H1 (cell line): ENCODE measurements around the gene CWF19L1. TPM values are rescaled to one million over a fixed set of nuclear protein-coding genes. Genes with fewer than 3 reads are reported as not detected.

ENCODE experiments used
- CBX5 ChIP-seq: fragments of 300-800, 300-1000 bp; sonication (generic); IDR thresholded peaks from 2 replicates; pipeline ENCODE4 v1.7.1; 2016; ENCODE audit warnings: antibody characterized with exemption, low read length, low read depth
- CBX8 ChIP-seq: fragments of 300-800, 300-1000 bp; sonication (generic); IDR thresholded peaks from 2 replicates; pipeline ENCODE4 v1.7.1; 2016; ENCODE audit warnings: low read depth, low read length, borderline replicate concordance
- CEBPB ChIP-seq: IDR thresholded peaks from 2 replicates; pipeline ENCODE4 v1.6.1; 2012; ENCODE audit warnings: low read depth, low read length
- CREB1 ChIP-seq: IDR thresholded peaks from 2 replicates; pipeline ENCODE4 v1.6.1; 2012; ENCODE audit warnings: inconsistent platforms
- NANOG ChIP-seq: IDR thresholded peaks from 2 replicates; pipeline ENCODE4 v1.6.1; 2011; ENCODE audit warnings: low read length, low read depth, mild to moderate bottlenecking, inconsistent platforms; ENCODE audit not compliant: insufficient read depth, poor library complexity, severe bottlenecking
- RNF2 ChIP-seq: fragments of 200-900, 300-1000 bp; sonication (generic); IDR thresholded peaks from 2 replicates; pipeline ENCODE4 v1.7.1; 2016; ENCODE audit warnings: borderline replicate concordance, low read depth, mild to moderate bottlenecking, antibody characterized with exemption, low read length; ENCODE audit not compliant: poor library complexity, severe bottlenecking; ENCODE audit errors: missing control alignments
- polyA plus RNA-seq, 7 experiments: library from polyadenylated mRNA; depleted of rRNA in 3 of 7; stranded (reverse) in 5 of 7; unstranded in 2 of 7; fragments of >200 nt in 5 of 7; fragments of 200-250 nt in 2 of 7; gene quantifications; 1 replicate in 5 of 7; 2 replicates in 1 of 7; 4 replicates in 1 of 7; pipeline versions ENCODE4 v1.2.1 to v1.2.3, GENCODE V29; 2011 to 2013; ENCODE audit warnings: missing spikeins in 2 of 7, mixed read lengths in 2 of 7
- total RNA-seq: library from RNA; stranded (reverse); fragmentation: NEBNext Ultra II Directional; extraction: Animal tissue kit (Norgen Biotek cat#: 25700); gene quantifications from 2 replicates; pipeline ENCODE4 v1.2.1, GENCODE V29; 2021
- TF ChIP-seq, protein P1 (sequence below): fragments of 300-600 bp; sonication (generic); IDR thresholded peaks from 2 replicates; pipeline ENCODE4 v1.7.1; 2012; ENCODE audit warnings: low read length, moderate library complexity, mild to moderate bottlenecking, inconsistent platforms; ENCODE audit not compliant: insufficient replicate concordance
- TF ChIP-seq, protein P2 (sequence below): IDR thresholded peaks from 2 replicates; pipeline ENCODE4 v1.6.1; 2012; ENCODE audit warnings: inconsistent platforms

The CWF19L1 gene
- total and polyA plus RNA-seq, 2 of the 8 experiments (the other 6 are each of a cell fraction or from before 2014, with no cell fraction given) = 11.1 to 29.9 TPM

GRCh38 chr10:100185364-100186252, 81.8 kb downstream of the CWF19L1 start, which contains the start of gene ERLIN1 (continued):
- TF ChIP-seq, protein P1, sequence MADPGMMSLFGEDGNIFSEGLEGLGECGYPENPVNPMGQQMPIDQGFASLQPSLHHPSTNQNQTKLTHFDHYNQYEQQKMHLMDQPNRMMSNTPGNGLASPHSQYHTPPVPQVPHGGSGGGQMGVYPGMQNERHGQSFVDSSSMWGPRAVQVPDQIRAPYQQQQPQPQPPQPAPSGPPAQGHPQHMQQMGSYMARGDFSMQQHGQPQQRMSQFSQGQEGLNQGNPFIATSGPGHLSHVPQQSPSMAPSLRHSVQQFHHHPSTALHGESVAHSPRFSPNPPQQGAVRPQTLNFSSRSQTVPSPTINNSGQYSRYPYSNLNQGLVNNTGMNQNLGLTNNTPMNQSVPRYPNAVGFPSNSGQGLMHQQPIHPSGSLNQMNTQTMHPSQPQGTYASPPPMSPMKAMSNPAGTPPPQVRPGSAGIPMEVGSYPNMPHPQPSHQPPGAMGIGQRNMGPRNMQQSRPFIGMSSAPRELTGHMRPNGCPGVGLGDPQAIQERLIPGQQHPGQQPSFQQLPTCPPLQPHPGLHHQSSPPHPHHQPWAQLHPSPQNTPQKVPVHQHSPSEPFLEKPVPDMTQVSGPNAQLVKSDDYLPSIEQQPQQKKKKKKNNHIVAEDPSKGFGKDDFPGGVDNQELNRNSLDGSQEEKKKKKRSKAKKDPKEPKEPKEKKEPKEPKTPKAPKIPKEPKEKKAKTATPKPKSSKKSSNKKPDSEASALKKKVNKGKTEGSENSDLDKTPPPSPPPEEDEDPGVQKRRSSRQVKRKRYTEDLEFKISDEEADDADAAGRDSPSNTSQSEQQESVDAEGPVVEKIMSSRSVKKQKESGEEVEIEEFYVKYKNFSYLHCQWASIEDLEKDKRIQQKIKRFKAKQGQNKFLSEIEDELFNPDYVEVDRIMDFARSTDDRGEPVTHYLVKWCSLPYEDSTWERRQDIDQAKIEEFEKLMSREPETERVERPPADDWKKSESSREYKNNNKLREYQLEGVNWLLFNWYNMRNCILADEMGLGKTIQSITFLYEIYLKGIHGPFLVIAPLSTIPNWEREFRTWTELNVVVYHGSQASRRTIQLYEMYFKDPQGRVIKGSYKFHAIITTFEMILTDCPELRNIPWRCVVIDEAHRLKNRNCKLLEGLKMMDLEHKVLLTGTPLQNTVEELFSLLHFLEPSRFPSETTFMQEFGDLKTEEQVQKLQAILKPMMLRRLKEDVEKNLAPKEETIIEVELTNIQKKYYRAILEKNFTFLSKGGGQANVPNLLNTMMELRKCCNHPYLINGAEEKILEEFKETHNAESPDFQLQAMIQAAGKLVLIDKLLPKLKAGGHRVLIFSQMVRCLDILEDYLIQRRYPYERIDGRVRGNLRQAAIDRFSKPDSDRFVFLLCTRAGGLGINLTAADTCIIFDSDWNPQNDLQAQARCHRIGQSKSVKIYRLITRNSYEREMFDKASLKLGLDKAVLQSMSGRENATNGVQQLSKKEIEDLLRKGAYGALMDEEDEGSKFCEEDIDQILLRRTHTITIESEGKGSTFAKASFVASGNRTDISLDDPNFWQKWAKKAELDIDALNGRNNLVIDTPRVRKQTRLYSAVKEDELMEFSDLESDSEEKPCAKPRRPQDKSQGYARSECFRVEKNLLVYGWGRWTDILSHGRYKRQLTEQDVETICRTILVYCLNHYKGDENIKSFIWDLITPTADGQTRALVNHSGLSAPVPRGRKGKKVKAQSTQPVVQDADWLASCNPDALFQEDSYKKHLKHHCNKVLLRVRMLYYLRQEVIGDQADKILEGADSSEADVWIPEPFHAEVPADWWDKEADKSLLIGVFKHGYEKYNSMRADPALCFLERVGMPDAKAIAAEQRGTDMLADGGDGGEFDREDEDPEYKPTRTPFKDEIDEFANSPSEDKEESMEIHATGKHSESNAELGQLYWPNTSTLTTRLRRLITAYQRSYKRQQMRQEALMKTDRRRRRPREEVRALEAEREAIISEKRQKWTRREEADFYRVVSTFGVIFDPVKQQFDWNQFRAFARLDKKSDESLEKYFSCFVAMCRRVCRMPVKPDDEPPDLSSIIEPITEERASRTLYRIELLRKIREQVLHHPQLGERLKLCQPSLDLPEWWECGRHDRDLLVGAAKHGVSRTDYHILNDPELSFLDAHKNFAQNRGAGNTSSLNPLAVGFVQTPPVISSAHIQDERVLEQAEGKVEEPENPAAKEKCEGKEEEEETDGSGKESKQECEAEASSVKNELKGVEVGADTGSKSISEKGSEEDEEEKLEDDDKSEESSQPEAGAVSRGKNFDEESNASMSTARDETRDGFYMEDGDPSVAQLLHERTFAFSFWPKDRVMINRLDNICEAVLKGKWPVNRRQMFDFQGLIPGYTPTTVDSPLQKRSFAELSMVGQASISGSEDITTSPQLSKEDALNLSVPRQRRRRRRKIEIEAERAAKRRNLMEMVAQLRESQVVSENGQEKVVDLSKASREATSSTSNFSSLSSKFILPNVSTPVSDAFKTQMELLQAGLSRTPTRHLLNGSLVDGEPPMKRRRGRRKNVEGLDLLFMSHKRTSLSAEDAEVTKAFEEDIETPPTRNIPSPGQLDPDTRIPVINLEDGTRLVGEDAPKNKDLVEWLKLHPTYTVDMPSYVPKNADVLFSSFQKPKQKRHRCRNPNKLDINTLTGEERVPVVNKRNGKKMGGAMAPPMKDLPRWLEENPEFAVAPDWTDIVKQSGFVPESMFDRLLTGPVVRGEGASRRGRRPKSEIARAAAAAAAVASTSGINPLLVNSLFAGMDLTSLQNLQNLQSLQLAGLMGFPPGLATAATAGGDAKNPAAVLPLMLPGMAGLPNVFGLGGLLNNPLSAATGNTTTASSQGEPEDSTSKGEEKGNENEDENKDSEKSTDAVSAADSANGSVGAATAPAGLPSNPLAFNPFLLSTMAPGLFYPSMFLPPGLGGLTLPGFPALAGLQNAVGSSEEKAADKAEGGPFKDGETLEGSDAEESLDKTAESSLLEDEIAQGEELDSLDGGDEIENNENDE = no peak
- peak; percentile 72 for TF ChIP-seq NANOG
- no peak for TF ChIP-seq CEBPB
- TF ChIP-seq CBX5 = no peak
- no peak for TF ChIP-seq RNF2
- TF ChIP-seq CBX8 = no peak
- TF ChIP-seq, protein P2, sequence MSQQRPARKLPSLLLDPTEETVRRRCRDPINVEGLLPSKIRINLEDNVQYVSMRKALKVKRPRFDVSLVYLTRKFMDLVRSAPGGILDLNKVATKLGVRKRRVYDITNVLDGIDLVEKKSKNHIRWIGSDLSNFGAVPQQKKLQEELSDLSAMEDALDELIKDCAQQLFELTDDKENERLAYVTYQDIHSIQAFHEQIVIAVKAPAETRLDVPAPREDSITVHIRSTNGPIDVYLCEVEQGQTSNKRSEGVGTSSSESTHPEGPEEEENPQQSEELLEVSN = peak; percentile 98
- peak; percentile 85 for TF ChIP-seq CREB1
